CD4-positive, alpha-beta T cell treated with Interleukin-1 beta for 1 hour (primary cell): ENCODE data around the gene ESM1.

Experiments
- DNase-seq, 2 donors: peaks; one replicate each; pipeline ENCODE4 v3.0.0-alpha.2; 2020 to 2022

The ESM1 gene

DNA sequence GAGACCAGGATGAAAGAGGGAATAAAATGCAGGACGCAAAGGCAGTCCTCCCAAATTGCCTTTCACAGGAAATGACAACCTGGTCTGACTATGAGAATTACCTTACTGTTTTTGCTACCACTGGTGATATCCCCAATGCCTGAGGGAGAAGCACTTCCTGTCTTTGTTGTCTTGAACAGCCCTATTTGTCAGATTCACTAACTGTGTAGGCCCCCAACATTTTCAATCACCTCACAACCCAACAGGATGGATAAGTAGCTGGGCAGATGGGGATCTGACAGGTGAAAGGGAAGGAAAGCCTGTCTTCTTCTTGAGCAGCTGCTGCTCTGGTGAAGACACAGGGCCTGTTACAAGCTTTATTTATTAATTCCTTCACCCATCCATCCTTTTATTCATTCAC is 9.7 kb downstream of the ESM1 start:
- DNase-seq = no peak

DNA sequence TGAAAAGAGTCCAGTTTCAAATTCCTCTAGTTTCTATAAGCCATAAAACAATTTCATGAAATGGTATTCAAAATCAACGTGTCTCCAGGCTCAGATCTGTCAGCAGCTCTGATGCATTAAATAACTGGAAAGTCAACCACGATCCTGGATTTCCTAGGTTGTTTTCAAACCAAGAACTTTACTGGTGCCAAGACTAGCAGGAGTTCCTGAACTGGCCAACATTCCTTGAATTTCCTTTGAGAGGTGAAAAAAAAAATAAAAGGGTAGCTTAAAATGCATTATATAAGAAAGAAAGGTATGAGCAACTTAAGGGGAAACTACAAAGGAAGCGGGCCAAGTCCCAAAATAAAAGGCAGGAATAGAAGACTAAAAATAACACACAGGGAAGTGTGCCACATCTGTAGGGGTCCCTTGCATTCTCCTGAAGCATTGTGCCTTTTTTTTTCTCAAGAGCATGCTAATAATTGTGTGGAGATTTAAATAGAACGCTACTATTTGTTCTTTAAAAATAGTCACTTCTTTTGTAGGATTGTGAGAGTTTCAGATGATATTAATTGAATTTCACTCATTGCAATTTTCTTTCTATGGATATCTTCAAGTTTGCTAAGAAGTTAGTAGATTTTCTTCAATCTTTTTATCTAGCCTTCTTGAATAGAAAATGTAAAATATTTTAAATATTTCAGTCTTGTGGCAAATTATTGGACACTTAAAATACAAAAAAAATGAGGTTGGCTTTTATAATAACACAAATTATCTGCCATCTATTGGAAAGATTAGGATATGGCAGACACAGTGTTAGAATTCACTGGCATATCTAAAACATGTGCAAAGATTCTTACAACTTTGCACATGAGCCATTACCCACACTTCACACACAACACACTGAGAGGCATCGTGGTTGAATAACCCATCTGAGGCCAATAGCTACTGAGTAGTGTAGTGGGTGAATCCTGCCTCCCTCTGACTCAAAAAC is 15.3 kb downstream of the ESM1 start:
- DNase-seq = no peak

DNA sequence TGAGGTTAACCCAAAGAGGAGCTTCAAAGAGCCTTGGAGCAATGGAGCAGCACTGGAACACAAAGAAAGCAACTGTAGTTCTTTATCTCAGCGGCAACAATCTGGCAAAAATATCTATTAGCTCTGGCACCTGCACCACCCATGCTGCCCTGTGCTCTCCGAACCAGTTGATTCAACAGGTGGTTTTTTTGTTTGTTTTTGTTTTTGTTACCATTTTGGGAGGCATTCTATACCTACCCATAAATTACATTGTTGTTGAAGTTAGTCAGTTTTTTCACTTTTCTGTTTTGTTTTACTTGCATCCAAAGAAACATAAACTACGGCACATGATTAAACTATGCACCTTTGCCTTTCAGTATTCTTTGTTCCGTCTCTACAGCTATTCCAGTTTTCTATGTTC is 16.2 kb downstream of the ESM1 start:
- DNase-seq = no peak

DNA sequence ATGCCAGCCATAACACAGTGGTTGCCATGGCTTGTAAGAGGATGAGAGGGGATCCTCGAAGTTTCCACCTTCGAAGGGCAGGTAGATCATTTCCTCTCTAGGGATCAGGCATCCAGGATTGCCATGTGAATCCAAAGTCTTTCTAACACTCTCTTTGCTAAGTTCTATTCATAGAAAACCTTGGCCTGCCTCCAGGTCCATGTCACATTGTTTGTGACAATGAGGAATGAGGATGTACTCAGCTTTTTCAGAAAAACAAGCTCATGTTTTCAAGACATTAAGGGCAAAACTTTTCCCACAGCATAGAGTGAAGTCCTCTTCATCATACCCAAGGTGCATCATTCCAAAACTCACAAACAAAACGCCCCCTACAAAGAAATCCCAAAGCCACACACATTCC is 19.6 kb downstream of the ESM1 start:
- DNase-seq = no peak

DNA sequence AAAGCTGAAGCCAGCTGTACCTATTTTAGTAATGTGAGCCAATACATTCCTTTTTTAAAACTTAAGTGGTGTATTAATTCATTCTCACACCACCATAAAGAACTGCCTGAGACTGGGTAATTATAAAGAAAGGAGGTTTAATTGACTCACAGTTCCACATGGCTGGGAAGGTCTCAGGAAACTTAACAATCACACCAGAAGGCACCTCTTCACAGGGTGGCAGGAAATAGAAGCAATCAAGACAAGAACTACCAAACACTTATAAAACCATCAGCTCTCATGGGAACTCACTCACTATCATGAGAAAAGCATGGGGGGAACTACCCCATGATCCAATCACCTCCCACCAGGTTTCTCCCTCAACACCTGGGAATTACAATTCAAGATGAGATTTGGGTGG is 21.0 kb downstream of the ESM1 start:
- no peak for DNase-seq

- DNase-seq = peak in 1 of 2 donors; percentile 11
Observed at GRCh38 chr5:54959673-54960418, 25.5 kb downstream of the ESM1 start.

- no peak for DNase-seq
Observed at GRCh38 chr5:54956922-54957321, 28.5 kb downstream of the ESM1 start.

- DNase-seq = no peak
Observed at GRCh38 chr5:54947187-54947586, 38.2 kb downstream of the ESM1 start.

DNA sequence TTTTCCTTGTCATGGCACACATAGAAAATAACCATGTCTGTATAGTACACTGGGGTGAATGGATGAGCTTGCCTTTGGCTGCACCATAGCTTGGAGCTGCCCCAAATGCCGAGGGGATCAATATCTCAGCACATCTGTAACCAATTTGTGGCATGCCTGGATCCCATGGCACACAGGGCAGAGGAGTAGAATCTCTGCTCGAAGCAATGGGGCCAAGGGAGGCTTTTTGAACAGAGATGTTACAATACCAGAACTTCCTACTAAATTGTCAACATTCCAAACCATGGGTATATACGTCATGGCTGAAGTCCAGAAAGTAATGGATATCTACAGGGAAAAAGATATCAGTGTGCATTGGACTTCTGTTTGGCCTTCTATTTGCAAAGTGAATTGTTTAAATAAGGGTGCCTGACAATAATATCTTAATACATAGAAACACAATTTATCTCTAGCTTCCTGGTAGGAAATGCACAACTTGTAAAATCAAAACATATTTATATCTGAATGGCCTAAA is 39.0 kb downstream of the ESM1 start:
- DNase-seq = no peak

- peak; percentile 21 to 64 for DNase-seq
Observed at GRCh38 chr5:54944364-54944763, 41.0 kb downstream of the ESM1 start.

DNA sequence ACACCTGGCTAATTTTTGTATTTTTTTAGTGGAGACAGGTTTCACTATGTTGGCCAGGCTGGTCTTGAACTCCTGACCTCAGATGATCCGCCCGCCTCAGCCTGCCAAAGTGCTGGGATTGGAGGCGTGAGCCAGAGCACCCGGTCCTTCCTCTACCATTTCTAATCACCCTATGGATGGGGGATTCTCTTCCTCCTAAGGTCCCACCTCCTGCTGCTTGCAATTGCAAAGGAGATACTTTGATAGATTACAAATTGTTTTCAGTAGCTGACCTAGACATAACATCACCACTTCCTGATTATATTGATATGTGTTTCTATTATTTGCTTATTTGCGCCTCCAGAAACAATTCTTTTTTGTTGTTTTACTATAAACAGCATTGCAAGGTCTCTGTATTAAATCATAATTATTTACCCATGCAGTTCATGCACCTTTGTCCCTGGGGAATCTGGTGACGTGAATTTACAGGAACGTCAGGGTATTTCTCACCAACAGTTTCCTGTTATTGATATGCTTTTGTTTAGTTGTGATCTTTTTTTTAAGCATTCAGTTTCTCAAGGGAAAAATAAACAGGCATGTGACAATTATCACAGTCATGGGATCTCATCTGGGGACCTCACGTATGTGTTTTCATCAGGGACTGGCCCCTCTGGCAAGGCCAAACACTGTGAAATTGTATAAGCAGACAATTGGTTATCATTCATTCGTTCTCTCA is 43.2 kb downstream of the ESM1 start:
- DNase-seq = no peak

GRCh38 chr5:54936201-54936600 is 49.2 kb downstream of the ESM1 start:
- no peak for DNase-seq

- no peak for DNase-seq
Observed at GRCh38 chr5:54932789-54933188, 52.6 kb downstream of the ESM1 start.

DNA sequence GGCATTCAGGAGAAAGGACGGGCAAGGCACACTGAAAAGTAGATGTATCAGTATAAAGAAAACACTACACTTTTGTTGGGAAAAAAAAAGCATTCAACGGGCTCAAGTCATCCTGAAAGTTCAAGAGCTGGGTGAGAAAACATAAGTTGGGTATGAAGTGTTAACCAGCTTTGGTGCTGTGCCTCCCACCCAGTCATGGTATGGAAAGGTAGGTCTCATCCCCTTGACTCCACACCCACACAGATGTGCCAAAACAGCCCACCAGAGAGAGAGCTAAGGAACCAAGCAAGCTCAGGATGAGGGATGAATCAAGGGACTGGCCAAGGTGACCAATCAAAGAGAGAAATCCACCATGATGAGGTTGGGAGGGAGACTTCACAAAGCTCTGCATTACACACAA is 54.7 kb downstream of the ESM1 start:
- DNase-seq = no peak
